Measurements from ENCODE around the gene OTUD7B. TPM values are rescaled to one million over a fixed set of nuclear protein-coding genes. Genes with fewer than 3 reads are reported as not detected.

The OTUD7B gene
- total and polyA plus RNA-seq, 9 of the 15 experiments (the other 6 are each of a cell fraction or from before 2014, with no cell fraction given) = 0.96 to 18.8 (median 7.4) TPM

- H3K4me1 ChIP-seq (replicated peaks in 1 of 2; ENCODE audit: control insufficient read depth in 2 of 2, insufficient read depth in 2 of 2, low read length in 2 of 2) = peaks cover 5 to 20% of the 10 kb centered on the region in 2 experiments; a peak in 4 of 5 replicates
- ChIA-PET CTCF (ENCODE audit: low intra/inter-chr PET ratio) (no interaction called here), POLR2A (interaction anchor here (0.6 to 8.2 kb wide), 7 partner anchors 8 to 497 kb away, joined by 3 to 63 read pairs (median 3); partner anchors contain the start of gene OTUD7B)
- FAIRE-seq (no peak), DNase-seq (ENCODE audit: extremely low read depth in 1 of 4, low spot score in 3 of 4) (no peak), ATAC-seq (no peak)
- peaks cover 25% of the 10 kb centered on the region for H3K79me2 ChIP-seq (ENCODE audit: control insufficient read depth, insufficient read depth, low read length)
- intact Hi-C loops (cut with micrococcal nuclease) = no loop called here
- H4K20me1 ChIP-seq (replicated peaks; ENCODE audit: control insufficient read depth, insufficient read depth, low read length) = peaks cover 12% of the 10 kb centered on the region; the same call in 1 of the 2 replicates
- H3K36me3 ChIP-seq (ENCODE audit: control insufficient read depth, insufficient read depth, low read length) = peaks cover 54% of the 10 kb centered on the region
- peaks cover 6% of the 10 kb centered on the region for H3K9me1 ChIP-seq (ENCODE audit: control insufficient read depth, insufficient read depth, low read length)
- H2AFZ ChIP-seq (ENCODE audit: low read depth, low read length) = no peak overlapping the region
- H3K27ac ChIP-seq (ENCODE audit: extremely low read depth, low read depth, low read length) = no peak overlapping the region
- WGBS (ENCODE audit: insufficient coverage, low coverage, missing lambda C conversion rate) = 59% methylated on average over 2 of the region's 2 CpGs
- H3K4me3 ChIP-seq = no peak overlapping the region
- in situ Hi-C loops (cut with MboI) = no loop called here
- no peak overlapping the region for H3K4me2 ChIP-seq (ENCODE audit: insufficient read depth, low read length)
- no peak overlapping the region for H3K9ac ChIP-seq (ENCODE audit: insufficient read depth in 1 of 2, low read depth in 2 of 2, low read length in 2 of 2)
- BruUV-seq (replicated peaks) = no TSS peak
- no peaks in the 10 kb centered on the region for H3K27me3 ChIP-seq (ENCODE audit: control insufficient read depth in 2 of 2, insufficient read depth in 2 of 2, low read length in 2 of 2)
- no peaks in the 10 kb centered on the region for H3K9me3 ChIP-seq (replicated peaks; ENCODE audit: control insufficient read depth, insufficient read depth, low read depth, low read length)
- no peak for TF ChIP-seq RERE (CRISPR knock-in tag; IDR thresholded peaks at IDR 0.05; ENCODE audit: borderline replicate concordance)
- TF ChIP-seq POU5F1 (IDR thresholded peaks at IDR 0.05; ENCODE audit: borderline replicate concordance, low read depth, low read length, partially characterized antibody) = no peak
- no peak for TF ChIP-seq AFF1 (IDR thresholded peaks at IDR 0.05; ENCODE audit: low read depth in 1 of 2, partially characterized antibody in 2 of 2)
- TF ChIP-seq GATA2 (CRISPR knock-in tag; IDR thresholded peaks at IDR 0.05) = no peak
- no peak for TF ChIP-seq SMARCC2 (IDR thresholded peaks at IDR 0.05; ENCODE audit: low read depth)
- no peak for TF ChIP-seq ETV6 (IDR thresholded peaks at IDR 0.05; ENCODE audit: borderline replicate concordance in 1 of 2, low read depth in 2 of 2, low read length in 1 of 2)
- TF ChIP-seq ETV6 (CRISPR knock-in tag; IDR thresholded peaks at IDR 0.05; ENCODE audit: borderline replicate concordance) = no peak
- TF ChIP-seq NCOA6 (IDR thresholded peaks at IDR 0.05) = no peak
- TF ChIP-seq ZBTB33 (CRISPR knock-in tag; IDR thresholded peaks at IDR 0.05) = no peak
- no peak for TF ChIP-seq CC2D1A (IDR thresholded peaks at IDR 0.05)
- no peak for TF ChIP-seq PHF8 (IDR thresholded peaks at IDR 0.05; ENCODE audit: borderline replicate concordance, low read length)
These were observed 8.3 kb downstream of the OTUD7B start for GRCh38 chr1:150002217-150002616.

Measured in K562 (cell line).